HEK293 (cell line): ENCODE results near the gene SLC2A4.

Experiments used
- CTCF ChIP-seq: fragments of 450-650 bp; formaldehyde crosslinking; IDR thresholded peaks from 2 replicates; pipeline ENCODE4 v1.5.1; 2016; ENCODE audit warnings: missing biosample characterization, missing genetic modification characterization
- ZFHX2 ChIP-seq: fragments of 450-650 bp; formaldehyde crosslinking; conservative IDR thresholded peaks from 2 replicates; pipeline ENCODE4 v1.5.1; 2016; ENCODE audit warnings: missing biosample characterization, missing genetic modification characterization
- ZNF423 ChIP-seq: fragments of 450-650 bp; formaldehyde crosslinking; IDR thresholded peaks from 2 replicates; pipeline ENCODE4 v1.5.1; 2016; ENCODE audit warnings: missing biosample characterization, missing genetic modification characterization

GRCh38 chr17:7290685-7291084 lies 9.2 kb downstream of the SLC2A4 start:
- TF ChIP-seq CTCF (tag by site-specific recombination) (no peak), ZNF423 (tag by site-specific recombination) (no peak), ZFHX2 (tag by site-specific recombination) (no peak)
